Adrenal gland (tissue), 5 donors: Measurements from ENCODE around the gene C15orf61.

ENCODE experiments used
- POLR2A ChIP-seq, 2 donors: fragments of 450-650 bp; IDR thresholded peaks; one replicate each; pipeline ENCODE4 v1.6.1; 2017; ENCODE audit warnings: antibody characterized with exemption in 2 of 2, mild to moderate bottlenecking in 2 of 2, moderate library complexity in 1 of 2
- TF ChIP-seq, protein P1 (sequence below), 6 experiments: fragments of 450-650 bp in 4 of 6; fragments of 200-600 bp in 2 of 6; sonication (generic) in 1 of 6; IDR thresholded peaks; 1 replicate in 5 of 6; 2 replicates in 1 of 6; pipeline versions ENCODE4 v1.5.1 to v1.8.0; 2016 to 2021; ENCODE audit warnings: antibody characterized with exemption in 6 of 6, mild to moderate bottlenecking in 2 of 6, moderate library complexity in 1 of 6
- donor health status: DM: no; HTN: no; CAD: no.

- peak; percentile 63 to 79 for TF ChIP-seq POLR2A (IDR thresholded peaks at IDR 0.05)
- TF ChIP-seq, protein P1, sequence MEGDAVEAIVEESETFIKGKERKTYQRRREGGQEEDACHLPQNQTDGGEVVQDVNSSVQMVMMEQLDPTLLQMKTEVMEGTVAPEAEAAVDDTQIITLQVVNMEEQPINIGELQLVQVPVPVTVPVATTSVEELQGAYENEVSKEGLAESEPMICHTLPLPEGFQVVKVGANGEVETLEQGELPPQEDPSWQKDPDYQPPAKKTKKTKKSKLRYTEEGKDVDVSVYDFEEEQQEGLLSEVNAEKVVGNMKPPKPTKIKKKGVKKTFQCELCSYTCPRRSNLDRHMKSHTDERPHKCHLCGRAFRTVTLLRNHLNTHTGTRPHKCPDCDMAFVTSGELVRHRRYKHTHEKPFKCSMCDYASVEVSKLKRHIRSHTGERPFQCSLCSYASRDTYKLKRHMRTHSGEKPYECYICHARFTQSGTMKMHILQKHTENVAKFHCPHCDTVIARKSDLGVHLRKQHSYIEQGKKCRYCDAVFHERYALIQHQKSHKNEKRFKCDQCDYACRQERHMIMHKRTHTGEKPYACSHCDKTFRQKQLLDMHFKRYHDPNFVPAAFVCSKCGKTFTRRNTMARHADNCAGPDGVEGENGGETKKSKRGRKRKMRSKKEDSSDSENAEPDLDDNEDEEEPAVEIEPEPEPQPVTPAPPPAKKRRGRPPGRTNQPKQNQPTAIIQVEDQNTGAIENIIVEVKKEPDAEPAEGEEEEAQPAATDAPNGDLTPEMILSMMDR (IDR thresholded peaks at IDR 0.05), result no peak
Measured at GRCh38 chr15:67542420-67543347, 21.8 kb downstream of the C15orf61 start, which contains the start of gene MAP2K5.
